Mucosa of stomach (tissue), 1 donor: ENCODE results near the gene KCNJ6.
"Not testable (repeated sequence)": the region's sequence is repeated elsewhere in the genome, so short reads cannot be mapped to it uniquely, and the experiment has no call there.

Source experiments
- H3K27me3 ChIP-seq: one replicate; pipeline ENCODE4 v1.7.0; 2013; ENCODE audit warnings: mild to moderate bottlenecking, low read length; ENCODE audit not compliant: control insufficient read depth, insufficient read depth
- H3K36me3 ChIP-seq: one replicate; pipeline ENCODE4 v1.7.0; 2013; ENCODE audit warnings: low read length; ENCODE audit not compliant: control insufficient read depth, insufficient read depth
- H3K4me1 ChIP-seq: one replicate; pipeline ENCODE4 v1.7.0; 2013; ENCODE audit warnings: mild to moderate bottlenecking, low read length; ENCODE audit not compliant: control insufficient read depth, insufficient read depth
- H3K4me3 ChIP-seq: one replicate; pipeline ENCODE4 v1.7.0; 2013; ENCODE audit warnings: low read length
- H3K9ac ChIP-seq: one replicate; pipeline ENCODE4 v1.7.0; 2013; ENCODE audit warnings: mild to moderate bottlenecking, low read length, moderate library complexity
- H3K9me3 ChIP-seq: one replicate; pipeline ENCODE4 v1.7.0; 2013; ENCODE audit warnings: mild to moderate bottlenecking, low read length, moderate library complexity; ENCODE audit not compliant: control insufficient read depth
- donor health status: Pancreatic carcinoma.

KCNJ6 gene

GRCh38 chr21:37592496-37592895 is 323.8 kb downstream of the KCNJ6 start:
- H3K4me3 ChIP-seq: no peak overlapping the region
- H3K27me3 ChIP-seq: no peaks in the 10 kb centered on the region
- H3K9me3 ChIP-seq: no peaks in the 10 kb centered on the region
- no peak overlapping the region for H3K9ac ChIP-seq
- H3K36me3 ChIP-seq: no peaks in the 10 kb centered on the region
- no peaks in the 10 kb centered on the region for H3K4me1 ChIP-seq

- not testable (repeated sequence) for H3K4me3 ChIP-seq, H3K4me1 ChIP-seq, H3K27me3 ChIP-seq, H3K9me3 ChIP-seq, H3K36me3 ChIP-seq, H3K9ac ChIP-seq
These were observed 324.3 kb downstream of the KCNJ6 start for GRCh38 chr21:37591994-37592393.

- H3K36me3 ChIP-seq, H3K9me3 ChIP-seq, H3K9ac ChIP-seq, H3K4me3 ChIP-seq, H3K27me3 ChIP-seq, H3K4me1 ChIP-seq: not testable (repeated sequence)
These were observed 325.4 kb downstream of the KCNJ6 start for GRCh38 chr21:37590836-37591235.

- H3K27me3 ChIP-seq, H3K4me1 ChIP-seq, H3K9me3 ChIP-seq, H3K36me3 ChIP-seq, H3K9ac ChIP-seq, H3K4me3 ChIP-seq: not testable (repeated sequence)
These were observed 327.6 kb downstream of the KCNJ6 start for GRCh38 chr21:37588644-37589043.

- H3K9me3 ChIP-seq: no peaks in the 10 kb centered on the region
These were observed 328.6 kb downstream of the KCNJ6 start for GRCh38 chr21:37587635-37588177.

GRCh38 chr21:37587203-37587602 is 329.1 kb downstream of the KCNJ6 start:
- no peaks in the 10 kb centered on the region for H3K36me3 ChIP-seq
- no peak overlapping the region for H3K9ac ChIP-seq
- no peaks in the 10 kb centered on the region for H3K27me3 ChIP-seq
- no peaks in the 10 kb centered on the region for H3K4me1 ChIP-seq
- no peak overlapping the region for H3K4me3 ChIP-seq
- no peaks in the 10 kb centered on the region for H3K9me3 ChIP-seq

More at GRCh38 chr21:37587635-37588177, 328.6 kb downstream of the KCNJ6 start:
- no peaks in the 10 kb centered on the region for H3K27me3 ChIP-seq
- H3K4me3 ChIP-seq: no peak overlapping the region
- H3K9ac ChIP-seq: no peak overlapping the region
- no peaks in the 10 kb centered on the region for H3K4me1 ChIP-seq
- no peaks in the 10 kb centered on the region for H3K36me3 ChIP-seq

- H3K36me3 ChIP-seq: no peaks in the 10 kb centered on the region
- H3K27me3 ChIP-seq: no peaks in the 10 kb centered on the region
- no peak overlapping the region for H3K4me3 ChIP-seq
- no peaks in the 10 kb centered on the region for H3K9me3 ChIP-seq
- no peaks in the 10 kb centered on the region for H3K4me1 ChIP-seq
- no peak overlapping the region for H3K9ac ChIP-seq
These were observed 333.7 kb downstream of the KCNJ6 start for GRCh38 chr21:37582590-37582989.

GRCh38 chr21:37580666-37581065 is 335.6 kb downstream of the KCNJ6 start:
- Histone ChIP-seq H3K4me3 (no peak overlapping the region), H3K9ac (no peak overlapping the region), H3K9me3 (no peaks in the 10 kb centered on the region), H3K4me1 (no peaks in the 10 kb centered on the region), H3K36me3 (no peaks in the 10 kb centered on the region), H3K27me3 (no peaks in the 10 kb centered on the region)

GRCh38 chr21:37579356-37579755 is 336.9 kb downstream of the KCNJ6 start:
- no peaks in the 10 kb centered on the region for H3K27me3 ChIP-seq
- H3K36me3 ChIP-seq: no peaks in the 10 kb centered on the region
- H3K4me1 ChIP-seq: no peaks in the 10 kb centered on the region
- H3K4me3 ChIP-seq: no peak overlapping the region
- no peaks in the 10 kb centered on the region for H3K9me3 ChIP-seq
- no peak overlapping the region for H3K9ac ChIP-seq

GRCh38 chr21:37578471-37579126 is 337.7 kb downstream of the KCNJ6 start:
- H3K9me3 ChIP-seq: no peaks in the 10 kb centered on the region

GRCh38 chr21:37576929-37577328 is 339.3 kb downstream of the KCNJ6 start:
- H3K27me3 ChIP-seq, H3K9me3 ChIP-seq, H3K4me1 ChIP-seq, H3K36me3 ChIP-seq, H3K4me3 ChIP-seq, H3K9ac ChIP-seq: not testable (repeated sequence)

More at GRCh38 chr21:37578471-37579126, 337.7 kb downstream of the KCNJ6 start:
- no peak overlapping the region for H3K4me3 ChIP-seq
- no peak overlapping the region for H3K9ac ChIP-seq
- H3K36me3 ChIP-seq: no peaks in the 10 kb centered on the region
- H3K27me3 ChIP-seq: no peaks in the 10 kb centered on the region
- H3K4me1 ChIP-seq: no peaks in the 10 kb centered on the region

- H3K36me3 ChIP-seq: no peaks in the 10 kb centered on the region
- no peaks in the 10 kb centered on the region for H3K9me3 ChIP-seq
- no peaks in the 10 kb centered on the region for H3K27me3 ChIP-seq
- no peak overlapping the region for H3K9ac ChIP-seq
- H3K4me3 ChIP-seq: no peak overlapping the region
- no peaks in the 10 kb centered on the region for H3K4me1 ChIP-seq
These were observed 340.7 kb downstream of the KCNJ6 start for GRCh38 chr21:37575580-37575979.

- Histone ChIP-seq H3K9ac (no peak overlapping the region), H3K4me1 (no peaks in the 10 kb centered on the region), H3K36me3 (no peaks in the 10 kb centered on the region), H3K9me3 (no peaks in the 10 kb centered on the region), H3K4me3 (no peak overlapping the region), H3K27me3 (no peaks in the 10 kb centered on the region)
These were observed 341.5 kb downstream of the KCNJ6 start for GRCh38 chr21:37574751-37575150.
